KOPT-K1 (cell line): ENCODE data around the gene SETD7.

Experiments used
- H3K27ac ChIP-seq: fragments of 200-600 bp; sonication (generic); 2 replicates; pipeline ENCODE4 v1.5.1; 2016; ENCODE audit warnings: antibody characterized with exemption, mild to moderate bottlenecking, low read depth, low read length; ENCODE audit not compliant: poor library complexity, severe bottlenecking
- H3K36me3 ChIP-seq: fragments of 200-600 bp; sonication (generic); 2 replicates; pipeline ENCODE4 v1.5.1; 2017; ENCODE audit warnings: antibody characterized with exemption, mild to moderate bottlenecking, low read length, moderate library complexity; ENCODE audit not compliant: insufficient read depth
- H3K9me3 ChIP-seq: fragments of 200-600 bp; sonication (generic); 2 replicates; pipeline ENCODE4 v1.5.1; 2017; ENCODE audit warnings: antibody characterized with exemption, low read length, mild to moderate bottlenecking; ENCODE audit not compliant: insufficient read depth, poor library complexity, severe bottlenecking

Gene SETD7

DNA sequence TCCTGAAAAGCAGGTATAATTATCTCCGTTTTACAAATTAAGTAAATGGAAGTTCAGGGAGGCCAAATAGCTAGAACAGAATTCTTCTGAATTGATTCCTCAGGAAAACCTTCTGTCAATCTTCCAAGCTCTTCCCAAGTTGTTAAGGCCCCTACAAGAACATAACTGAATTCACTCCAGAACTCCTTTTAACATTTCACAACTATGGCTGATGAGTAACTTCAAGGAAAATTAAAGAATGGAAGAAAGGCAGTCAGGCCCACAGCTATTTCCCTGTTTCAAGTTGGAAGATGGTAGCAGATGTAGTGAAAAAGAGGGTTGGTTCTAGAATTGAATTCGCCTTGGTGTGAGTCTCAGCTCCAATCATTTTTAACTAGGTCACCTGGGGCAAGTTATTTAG is 15.9 kb downstream of the SETD7 start:
- Histone ChIP-seq H3K9me3 (no peaks in the 10 kb centered on the region), H3K27ac (no peak overlapping the region), H3K36me3 (peaks cover 12% of the 10 kb centered on the region)

DNA sequence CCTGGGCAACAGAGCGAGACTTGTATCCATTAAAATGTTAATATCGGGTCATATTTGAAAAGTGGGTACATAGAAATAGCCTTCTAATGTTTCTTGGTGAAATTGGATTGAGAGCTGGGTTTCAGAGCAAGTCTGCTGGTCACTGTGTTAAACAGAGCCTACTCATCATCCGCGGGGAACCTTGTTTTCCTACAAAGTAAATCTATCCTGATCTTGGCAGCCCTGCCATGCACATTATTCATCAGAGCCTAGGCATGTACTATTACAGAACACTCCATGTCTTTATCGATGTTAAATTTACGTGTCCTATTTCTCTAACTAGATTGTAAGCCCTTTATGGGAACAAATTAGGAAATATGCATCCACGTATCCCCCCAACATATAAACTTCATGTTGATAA is 18.7 kb downstream of the SETD7 start:
- Histone ChIP-seq H3K9me3 (no peaks in the 10 kb centered on the region), H3K36me3 (no peaks in the 10 kb centered on the region), H3K27ac (no peak overlapping the region)

DNA sequence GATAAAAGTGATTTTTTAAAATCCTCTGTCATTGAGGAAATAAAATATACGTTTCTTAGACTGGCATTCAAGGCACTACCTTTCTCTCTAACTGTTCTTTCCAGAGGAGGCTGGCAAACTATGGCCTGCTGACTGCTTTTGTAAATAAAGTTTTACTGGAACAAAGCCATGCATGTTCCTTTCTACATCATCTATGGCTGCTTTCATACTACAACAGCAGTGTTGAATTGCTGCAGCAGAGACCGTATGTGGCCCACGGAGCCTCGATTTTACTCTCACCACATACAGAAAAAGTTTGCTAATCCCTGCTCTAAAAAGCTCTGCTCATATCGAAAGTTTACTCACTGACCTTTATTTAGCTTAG is 20.2 kb downstream of the SETD7 start:
- no peaks in the 10 kb centered on the region for H3K9me3 ChIP-seq
- H3K36me3 ChIP-seq = no peaks in the 10 kb centered on the region
- H3K27ac ChIP-seq = no peak overlapping the region

DNA sequence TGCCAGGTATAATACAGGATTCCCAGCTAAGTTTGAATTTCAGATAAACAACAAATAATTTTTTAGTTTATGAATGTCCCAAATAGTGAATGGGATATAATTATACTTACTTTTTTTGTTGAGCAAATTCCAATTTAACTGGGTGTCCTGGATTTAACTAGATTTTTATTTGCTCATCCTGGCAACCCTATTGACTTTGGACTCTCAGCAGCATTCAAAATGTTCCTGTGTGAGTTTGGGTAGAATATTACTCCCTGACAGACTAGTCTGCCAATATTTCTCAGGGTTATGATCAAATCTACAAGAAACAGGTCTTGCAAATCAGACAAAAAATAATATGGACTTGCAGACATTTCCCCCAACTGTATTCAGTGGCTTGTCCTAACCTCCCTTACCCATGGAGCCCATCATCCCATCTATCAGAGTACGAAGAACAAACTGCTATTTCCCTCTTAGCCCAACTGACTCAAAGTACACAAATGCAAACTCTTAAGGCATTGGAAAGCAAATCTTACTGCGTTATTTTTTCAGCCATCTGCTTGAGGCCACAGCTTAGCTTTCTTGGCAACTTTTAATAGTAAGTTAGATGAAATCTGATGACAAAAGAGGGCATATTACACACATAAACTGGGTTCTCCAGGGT is 20.7 kb downstream of the SETD7 start:
- Histone ChIP-seq H3K27ac (no peak overlapping the region), H3K9me3 (no peaks in the 10 kb centered on the region), H3K36me3 (no peaks in the 10 kb centered on the region)

DNA sequence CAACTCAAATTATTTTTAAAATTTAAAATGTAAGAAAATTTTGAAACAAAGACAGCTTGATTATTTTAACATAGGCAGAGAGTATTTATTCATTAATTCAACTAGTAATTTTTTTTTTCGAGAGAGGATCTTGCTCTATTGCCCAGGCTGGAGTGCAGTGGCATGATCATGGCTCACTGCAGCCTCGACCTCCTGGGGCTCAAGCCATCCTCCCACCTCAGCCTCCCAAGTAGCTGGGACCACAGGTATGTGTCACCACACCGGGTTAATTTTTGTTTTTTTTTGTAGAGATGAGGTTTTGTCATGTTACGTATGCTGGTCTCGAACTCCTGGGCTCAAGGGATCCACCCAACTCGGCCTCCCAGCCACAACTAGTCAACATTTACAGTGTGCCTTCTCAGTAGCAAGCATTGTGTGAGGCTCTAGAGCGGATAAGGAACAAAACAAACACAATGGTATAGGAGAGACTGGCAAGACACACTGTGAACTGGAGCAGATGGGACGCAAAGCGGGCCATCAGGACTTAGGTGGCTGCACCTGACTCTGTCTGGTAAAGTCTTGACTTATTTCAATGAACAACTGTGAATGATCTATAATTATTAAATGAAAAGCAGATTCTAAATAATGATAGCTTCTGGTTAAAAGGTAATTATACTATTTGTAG is 21.6 kb downstream of the SETD7 start:
- Histone ChIP-seq H3K36me3 (no peaks in the 10 kb centered on the region), H3K27ac (no peak overlapping the region), H3K9me3 (no peaks in the 10 kb centered on the region)

DNA sequence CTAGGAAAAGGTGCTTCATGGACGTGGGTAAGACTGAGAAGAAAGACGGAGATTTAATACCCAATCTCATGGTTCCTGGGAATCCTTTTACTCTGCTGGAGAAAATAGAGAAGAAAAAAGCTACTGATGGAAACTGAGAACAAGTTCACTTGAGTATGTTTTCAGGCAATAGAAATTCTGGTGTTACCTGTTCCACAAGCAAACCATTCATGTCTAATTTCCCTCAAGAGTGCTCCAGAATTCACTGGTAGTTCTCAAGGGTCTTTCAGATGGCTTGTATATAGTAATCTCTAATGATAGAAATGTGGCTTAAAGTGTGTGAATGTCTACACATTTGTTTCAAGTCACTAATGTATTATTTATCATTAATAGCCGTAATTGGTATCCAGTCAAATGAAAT is 22.5 kb downstream of the SETD7 start:
- Histone ChIP-seq H3K27ac (no peak overlapping the region), H3K9me3 (no peaks in the 10 kb centered on the region), H3K36me3 (peaks cover 2% of the 10 kb centered on the region; the same call in 1 of the 2 replicates)

DNA sequence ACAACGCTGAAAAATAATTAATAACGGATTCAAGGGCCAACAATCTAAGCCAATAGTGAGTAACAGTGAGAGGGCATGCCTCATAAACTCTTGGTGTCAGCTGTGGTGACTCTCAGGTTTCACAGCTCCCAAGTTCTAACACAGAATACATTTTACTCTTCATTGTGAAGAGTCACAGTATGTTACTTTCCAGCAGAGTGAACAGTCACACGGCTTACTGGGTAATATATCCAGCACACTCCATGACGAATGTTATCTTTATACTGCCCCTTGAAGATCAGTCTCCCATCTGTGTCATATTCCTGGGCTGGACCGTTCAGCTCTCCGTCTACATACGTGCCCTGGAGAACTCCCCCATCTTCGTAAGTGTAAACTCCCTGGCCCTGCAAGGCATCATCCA is 23.1 kb downstream of the SETD7 start:
- peaks cover 8% of the 10 kb centered on the region; the same call in 1 of the 2 replicates for H3K36me3 ChIP-seq
- no peak overlapping the region for H3K27ac ChIP-seq
- H3K9me3 ChIP-seq = no peaks in the 10 kb centered on the region

DNA sequence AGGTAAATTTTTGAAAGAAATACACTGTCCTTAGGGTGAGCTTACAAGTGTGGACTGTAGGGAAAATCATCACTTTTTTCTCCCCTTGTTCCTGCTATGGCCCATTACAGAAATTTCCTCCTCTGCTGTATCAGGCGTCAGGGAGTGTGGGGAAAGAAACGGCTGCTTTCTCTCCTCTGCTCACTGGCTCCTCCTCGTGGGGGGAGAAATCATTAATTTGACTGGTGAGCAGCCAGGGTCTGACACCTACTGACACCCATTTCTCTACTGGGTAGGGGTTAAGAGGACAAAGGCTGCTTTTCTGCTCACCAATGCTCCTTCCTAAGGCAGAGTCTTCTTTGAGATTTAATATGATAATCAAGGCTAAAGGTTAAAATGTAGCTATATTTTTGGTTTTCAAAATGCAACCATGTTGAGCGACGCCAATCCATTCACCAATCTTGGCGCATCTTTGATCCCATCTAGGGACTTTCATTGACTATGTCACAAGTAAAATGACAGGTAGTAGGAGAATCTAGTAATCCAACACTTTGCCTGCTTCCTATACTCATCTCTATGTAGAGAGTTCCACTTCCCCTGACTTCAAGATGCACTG is 25.1 kb downstream of the SETD7 start:
- peaks cover 10% of the 10 kb centered on the region; the same call in 1 of the 2 replicates for H3K36me3 ChIP-seq
- H3K27ac ChIP-seq = no peak overlapping the region
- no peaks in the 10 kb centered on the region for H3K9me3 ChIP-seq

DNA sequence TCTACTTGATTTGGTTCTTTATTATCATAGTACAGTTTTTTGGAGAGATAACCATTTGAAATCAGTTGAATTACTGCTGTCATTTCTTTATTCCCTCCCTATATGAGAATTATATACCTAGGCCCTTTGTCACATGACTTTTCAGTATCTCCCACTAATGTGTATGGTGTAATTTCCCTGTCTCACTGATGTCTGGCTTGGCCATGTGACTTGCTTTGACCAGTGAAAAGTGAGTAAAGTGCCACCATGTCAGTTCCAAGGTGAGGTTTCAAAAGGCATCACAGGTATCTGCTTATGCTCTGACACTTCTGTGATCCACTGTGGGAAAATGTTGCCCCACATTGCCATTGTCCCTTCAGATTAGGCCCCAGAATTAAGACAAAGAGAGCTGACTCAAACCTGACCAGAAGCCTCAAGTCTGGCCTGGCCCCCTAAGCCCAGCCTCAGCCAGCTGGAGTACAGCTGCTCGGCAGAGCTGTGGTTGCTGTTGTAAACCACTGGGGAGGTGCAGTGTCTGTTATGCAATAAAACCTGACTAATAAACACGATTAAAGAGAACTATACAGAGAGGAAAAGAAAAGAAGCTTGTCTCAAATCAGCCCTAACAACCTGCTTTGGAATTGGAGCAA is 27.5 kb downstream of the SETD7 start:
- H3K9me3 ChIP-seq = no peaks in the 10 kb centered on the region
- peaks cover 17% of the 10 kb centered on the region for H3K36me3 ChIP-seq
- no peak overlapping the region for H3K27ac ChIP-seq

DNA sequence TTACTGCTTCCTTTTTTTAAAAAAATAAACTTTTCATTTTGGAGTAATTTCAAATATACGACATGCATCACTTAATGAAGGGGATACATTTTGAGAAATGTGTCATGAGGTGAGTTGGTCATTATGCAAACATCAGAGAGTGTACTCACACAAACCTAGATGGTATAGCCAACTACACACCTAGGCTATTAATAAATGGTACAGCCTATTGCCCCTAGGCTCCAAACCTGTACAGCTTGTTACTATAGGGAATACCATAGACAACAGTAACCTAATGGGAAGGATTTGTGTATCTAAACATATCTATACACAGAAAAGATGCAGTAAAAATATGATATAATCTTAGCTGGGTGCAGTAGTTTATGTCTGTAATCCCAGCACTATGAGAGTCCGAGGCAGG is 29.1 kb downstream of the SETD7 start:
- no peaks in the 10 kb centered on the region for H3K9me3 ChIP-seq
- peaks cover 28% of the 10 kb centered on the region for H3K36me3 ChIP-seq
- H3K27ac ChIP-seq = no peak overlapping the region

DNA sequence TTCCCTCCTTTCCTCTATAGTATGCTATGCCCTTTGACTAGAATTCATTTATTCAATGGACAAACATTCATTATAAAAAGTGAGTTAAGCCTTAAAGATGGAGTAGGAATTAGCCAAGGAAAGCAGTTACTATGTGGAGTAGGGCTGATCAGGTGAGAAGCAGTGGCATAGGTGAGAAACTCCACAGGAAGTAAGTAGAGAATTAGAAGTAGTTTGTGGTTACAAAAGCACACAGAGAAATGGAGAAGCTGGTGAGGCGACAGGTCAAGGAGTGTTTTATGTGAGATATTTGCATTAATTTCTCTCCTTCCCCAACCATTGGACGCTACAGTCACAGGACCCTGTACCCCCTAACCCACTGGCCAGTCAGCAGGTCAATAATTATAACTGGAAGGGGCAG is 30.6 kb downstream of the SETD7 start:
- H3K9me3 ChIP-seq = no peaks in the 10 kb centered on the region
- H3K36me3 ChIP-seq = peaks cover 38% of the 10 kb centered on the region
- H3K27ac ChIP-seq = no peak overlapping the region

DNA sequence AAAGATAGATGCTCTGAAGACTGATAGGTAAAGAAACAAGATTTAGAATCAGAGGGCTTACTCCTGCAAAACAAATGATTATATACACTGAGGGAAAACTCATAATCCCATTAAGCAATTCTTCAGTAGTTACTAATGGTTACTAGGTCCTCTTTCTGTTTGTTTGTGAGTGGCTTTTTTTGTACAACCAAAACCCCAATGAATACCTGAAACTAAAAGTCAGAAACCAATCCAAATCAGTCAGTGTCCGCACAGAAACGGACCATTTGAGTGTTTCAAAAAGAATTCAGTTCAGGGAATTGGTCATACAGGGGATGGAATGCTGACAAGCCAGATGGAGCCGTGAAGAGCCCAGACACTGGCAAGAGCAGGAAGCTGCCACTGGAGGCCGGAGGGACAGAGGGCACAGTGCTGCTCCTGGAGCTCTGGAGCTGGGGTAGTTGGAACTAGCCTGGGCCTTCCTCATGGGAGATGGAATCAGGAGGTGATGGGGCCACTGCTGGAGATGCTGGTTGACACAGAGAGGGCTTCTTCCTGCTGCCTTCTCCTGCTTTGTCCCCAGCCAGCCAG is 31.9 kb downstream of the SETD7 start:
- Histone ChIP-seq H3K27ac (no peak overlapping the region), H3K36me3 (peaks cover 38% of the 10 kb centered on the region), H3K9me3 (no peaks in the 10 kb centered on the region)

DNA sequence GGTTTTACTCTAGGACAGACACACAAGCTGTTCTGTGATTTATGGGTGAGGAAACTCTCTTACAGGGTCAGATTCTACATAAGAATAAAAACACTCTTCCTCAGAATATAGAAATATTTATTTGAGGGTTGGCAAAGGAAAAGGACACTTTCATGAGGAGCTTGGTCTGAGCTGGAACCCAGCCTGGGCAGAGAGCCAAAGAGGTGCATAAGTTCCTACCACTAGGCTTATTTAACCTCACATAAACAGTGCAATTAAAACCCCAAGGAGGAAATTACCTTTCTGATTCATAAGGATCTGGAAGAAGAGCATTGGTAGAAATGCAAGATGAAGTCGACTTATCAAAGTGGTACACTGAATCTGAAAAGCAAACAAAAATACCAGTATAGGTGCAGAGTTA is 32.9 kb downstream of the SETD7 start:
- Histone ChIP-seq H3K27ac (no peak overlapping the region), H3K36me3 (peaks cover 40% of the 10 kb centered on the region), H3K9me3 (no peaks in the 10 kb centered on the region)

DNA sequence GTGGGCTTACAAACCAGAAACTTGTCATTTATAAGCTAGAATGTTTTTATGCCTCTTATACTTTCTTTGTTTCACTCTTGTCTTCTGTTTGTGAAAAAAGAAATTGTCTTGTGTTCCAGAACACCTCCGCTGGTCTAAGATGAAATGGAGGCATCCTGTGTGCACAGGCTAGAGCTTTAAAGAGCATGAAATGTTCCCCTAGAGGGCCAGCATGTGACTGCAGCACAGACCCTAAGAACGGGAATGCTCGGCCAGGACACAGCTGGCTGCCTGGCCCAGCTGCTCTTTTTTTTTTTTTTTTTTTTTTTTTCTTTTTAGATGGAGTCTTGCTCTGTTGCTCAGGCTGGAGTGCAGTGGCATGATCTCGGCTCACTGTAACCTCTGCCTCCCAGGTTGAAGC is 33.6 kb downstream of the SETD7 start:
- Histone ChIP-seq H3K9me3 (no peaks in the 10 kb centered on the region), H3K36me3 (peaks cover 42% of the 10 kb centered on the region), H3K27ac (no peak overlapping the region)

DNA sequence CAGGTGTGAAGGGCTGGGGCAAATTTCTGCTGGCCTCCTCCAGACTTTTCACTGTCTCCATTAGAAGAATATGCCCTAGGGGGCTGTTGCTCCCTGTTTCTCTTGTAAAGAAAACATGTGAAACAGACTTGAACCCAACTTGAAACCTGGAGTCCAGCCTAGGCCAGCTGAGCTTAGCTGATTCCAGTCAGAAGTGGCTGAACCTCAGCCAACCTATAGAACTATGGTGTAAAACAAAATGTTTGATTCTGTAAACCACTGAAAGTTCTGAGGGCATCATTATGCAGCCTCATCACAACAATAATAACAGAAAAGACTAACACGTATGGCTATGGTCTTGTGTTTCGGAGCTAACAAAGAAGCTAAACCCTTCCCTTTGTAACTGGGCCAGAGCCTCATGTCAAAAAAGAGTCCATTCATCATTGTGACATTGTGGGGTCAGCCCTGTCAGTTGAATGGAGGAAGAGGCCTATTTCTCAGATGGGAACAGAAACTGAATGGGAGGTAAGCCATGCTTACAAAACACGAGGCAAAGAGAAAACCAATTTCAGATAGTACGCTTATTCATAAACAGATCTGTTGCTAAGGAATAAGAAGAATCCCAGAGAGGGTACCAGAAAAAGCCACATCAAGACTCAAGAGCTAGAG is 34.1 kb downstream of the SETD7 start:
- Histone ChIP-seq H3K27ac (no peak overlapping the region), H3K9me3 (no peaks in the 10 kb centered on the region), H3K36me3 (peaks cover 48% of the 10 kb centered on the region)
